Keratinocyte (primary cell): ENCODE measurements around the gene MAP3K5. TPM values are rescaled to one million over a fixed set of nuclear protein-coding genes. Genes with fewer than 3 reads are reported as not detected.

ENCODE experiments used
- DNase-seq: peaks from one replicate; pipeline ENCODE4 v3.0.0-alpha.2; 2011; ENCODE audit warnings: low read depth, missing footprints, low spot score
- FAIRE-seq: peaks from 2 replicates; lab custom pipeline; 2011; peaks lifted over from hg19 to GRCh38; lab: Jason Lieb, UNC
- H2AFZ ChIP-seq: 2 replicates; pipeline ENCODE4 v1.6.0; 2012; ENCODE audit warnings: low read length, control low read depth, inconsistent platforms; ENCODE audit not compliant: control insufficient read depth
- H3K27ac ChIP-seq: 2 replicates; pipeline ENCODE4 v1.5.1; 2011; ENCODE audit warnings: low read length; ENCODE audit not compliant: control insufficient read depth, insufficient read depth
- H3K27me3 ChIP-seq: 3 replicates; pipeline ENCODE4 v1.6.0; 2011; ENCODE audit warnings: low read length; ENCODE audit not compliant: control insufficient read depth, insufficient read depth; ENCODE audit errors: extremely low read depth
- H3K36me3 ChIP-seq, 2 experiments: 2 replicates in 1 of 2; 3 replicates in 1 of 2; pipeline ENCODE4 v1.5.1; 2011; ENCODE audit warnings: low read length in 2 of 2, mild to moderate bottlenecking in 1 of 2; ENCODE audit not compliant: control insufficient read depth in 2 of 2, insufficient read depth in 2 of 2; ENCODE audit errors: extremely low read depth in 1 of 2
- H3K4me1 ChIP-seq: 3 replicates; pipeline ENCODE4 v1.5.1; 2011; ENCODE audit warnings: low read length; ENCODE audit not compliant: control insufficient read depth, insufficient read depth; ENCODE audit errors: extremely low read depth
- H3K4me2 ChIP-seq: 3 replicates; pipeline ENCODE4 v1.6.0; 2011; ENCODE audit warnings: low read depth, low read length; ENCODE audit not compliant: control insufficient read depth, insufficient read depth; ENCODE audit errors: extremely low read depth
- H3K4me3 ChIP-seq, 3 experiments: fragments of 200-600 bp in 1 of 3; sonication (generic) in 1 of 3; 2 replicates in 2 of 3; 3 replicates in 1 of 3; pipeline ENCODE4 v1.5.1; 2011 to 2016; ENCODE audit warnings: low read length in 3 of 3, mild to moderate bottlenecking in 3 of 3, control low read depth in 2 of 3, inconsistent platforms in 1 of 3, low read depth in 1 of 3, mixed read lengths in 1 of 3, mixed run types in 1 of 3, moderate library complexity in 1 of 3; ENCODE audit not compliant: control insufficient read depth in 2 of 3, insufficient read depth in 2 of 3; ENCODE audit errors: extremely low read depth in 1 of 3
- H3K79me2 ChIP-seq: 2 replicates; pipeline ENCODE4 v1.6.0; 2012; ENCODE audit warnings: low read length; ENCODE audit not compliant: control insufficient read depth, insufficient read depth
- H3K9ac ChIP-seq: 3 replicates; pipeline ENCODE4 v1.6.0; 2011; ENCODE audit warnings: low read length; ENCODE audit not compliant: control insufficient read depth, insufficient read depth; ENCODE audit errors: extremely low read depth
- H3K9me1 ChIP-seq: 3 replicates; pipeline ENCODE4 v1.6.0; 2011; ENCODE audit warnings: low read length; ENCODE audit not compliant: control insufficient read depth, insufficient read depth; ENCODE audit errors: extremely low read depth
- H3K9me3 ChIP-seq: 2 replicates; pipeline ENCODE4 v1.5.1; 2012; ENCODE audit warnings: low read depth, low read length; ENCODE audit not compliant: control insufficient read depth
- H4K20me1 ChIP-seq: 3 replicates; pipeline ENCODE4 v1.6.0; 2011; ENCODE audit warnings: low read length; ENCODE audit not compliant: control insufficient read depth, insufficient read depth; ENCODE audit errors: extremely low read depth
- EZH2 ChIP-seq: IDR thresholded peaks from one replicate; pipeline ENCODE4 v1.6.1; 2012; ENCODE audit warnings: inconsistent platforms, mild to moderate bottlenecking, low read length, moderate library complexity
- dilution Hi-C: fragments of 300-500 bp; cut with MboI; formaldehyde crosslinking; loops from one replicate; pipeline ENCODE4 v1.7.0; 2020; ENCODE audit warnings: low sequenced_read_pairs; ENCODE audit not compliant: extremely low pct_ligation_motif_present
- polyA plus RNA-seq, 5 experiments: library from polyadenylated mRNA; depleted of rRNA in 3 of 5; stranded (reverse) in 3 of 5; stranded (forward) in 1 of 5; unstranded in 1 of 5; fragments of >200 nt; gene quantifications; 1 replicate in 1 of 5; 2 replicates in 3 of 5; 3 replicates in 1 of 5; pipeline versions ENCODE4 v1.2.1 to v1.2.3, GENCODE V29; 2011 to 2012; ENCODE audit warnings: missing spikeins in 2 of 5, low read depth in 1 of 5, low replicate concordance in 1 of 5
- TF ChIP-seq, protein P1 (sequence below), 3 experiments: IDR thresholded peaks in 1 of 3; conservative IDR thresholded peaks in 1 of 3; optimal IDR thresholded peaks in 1 of 3; 2 replicates in 2 of 3; 3 replicates in 1 of 3; pipeline versions ENCODE3 to v1.5.1; 2011; ENCODE audit warnings: low read length in 3 of 3, mild to moderate bottlenecking in 3 of 3, moderate library complexity in 2 of 3, control low read depth in 1 of 3, inconsistent platforms in 1 of 3; ENCODE audit not compliant: insufficient read depth in 2 of 3; ENCODE audit errors: extremely low read depth in 1 of 3

MAP3K5 gene
- polyA plus RNA-seq, 1 donor (not counting 4 experiments of a cell fraction or from before 2014, with no cell fraction given), result 3.4 TPM

DNA sequence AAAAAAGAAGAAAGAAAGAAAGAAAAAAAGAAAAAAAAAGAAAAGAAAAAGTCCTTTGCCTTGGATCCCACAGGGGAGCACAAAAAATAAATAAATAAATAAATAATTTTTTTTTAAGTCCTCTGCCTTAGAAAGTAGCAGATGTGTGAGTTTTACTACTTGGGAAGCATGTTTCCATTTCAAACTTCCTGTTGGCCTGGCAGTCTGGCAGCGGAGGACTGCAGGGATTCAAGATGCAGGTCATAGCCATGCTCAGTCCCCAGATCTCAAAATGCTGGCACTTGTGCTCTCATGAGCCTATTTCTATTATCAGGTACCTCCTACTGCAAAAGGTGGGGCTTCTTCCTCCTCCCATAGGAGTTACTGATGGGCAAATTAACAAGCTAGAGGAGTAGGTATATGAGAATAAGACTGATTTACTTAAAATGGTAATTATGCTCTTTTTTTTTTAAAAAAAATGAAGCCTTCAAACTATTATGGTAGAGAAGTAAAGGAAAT is 187.9 kb downstream of the MAP3K5 start:
- Histone ChIP-seq H3K9me1 (no peaks in the 10 kb centered on the region), H3K4me1 (peaks cover 27% of the 10 kb centered on the region), H3K9me3 (no peaks in the 10 kb centered on the region), H3K36me3 (no peaks in the 10 kb centered on the region), H2AFZ (no peak overlapping the region), H3K27me3 (no peaks in the 10 kb centered on the region), H3K79me2 (no peaks in the 10 kb centered on the region), H3K4me2 (no peak overlapping the region), H3K27ac (no peak overlapping the region), H3K9ac (no peak overlapping the region), H4K20me1 (no peaks in the 10 kb centered on the region), H3K4me3 (no peak overlapping the region)
- dilution Hi-C loops, result no loop called here
- FAIRE-seq (no peak), DNase-seq (no peak)
- TF ChIP-seq EZH2, result no peak
- TF ChIP-seq, protein P1, sequence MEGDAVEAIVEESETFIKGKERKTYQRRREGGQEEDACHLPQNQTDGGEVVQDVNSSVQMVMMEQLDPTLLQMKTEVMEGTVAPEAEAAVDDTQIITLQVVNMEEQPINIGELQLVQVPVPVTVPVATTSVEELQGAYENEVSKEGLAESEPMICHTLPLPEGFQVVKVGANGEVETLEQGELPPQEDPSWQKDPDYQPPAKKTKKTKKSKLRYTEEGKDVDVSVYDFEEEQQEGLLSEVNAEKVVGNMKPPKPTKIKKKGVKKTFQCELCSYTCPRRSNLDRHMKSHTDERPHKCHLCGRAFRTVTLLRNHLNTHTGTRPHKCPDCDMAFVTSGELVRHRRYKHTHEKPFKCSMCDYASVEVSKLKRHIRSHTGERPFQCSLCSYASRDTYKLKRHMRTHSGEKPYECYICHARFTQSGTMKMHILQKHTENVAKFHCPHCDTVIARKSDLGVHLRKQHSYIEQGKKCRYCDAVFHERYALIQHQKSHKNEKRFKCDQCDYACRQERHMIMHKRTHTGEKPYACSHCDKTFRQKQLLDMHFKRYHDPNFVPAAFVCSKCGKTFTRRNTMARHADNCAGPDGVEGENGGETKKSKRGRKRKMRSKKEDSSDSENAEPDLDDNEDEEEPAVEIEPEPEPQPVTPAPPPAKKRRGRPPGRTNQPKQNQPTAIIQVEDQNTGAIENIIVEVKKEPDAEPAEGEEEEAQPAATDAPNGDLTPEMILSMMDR (optimal IDR thresholded peaks at IDR 0.05 in 1 of 3, IDR thresholded peaks at IDR 0.05 in 1 of 3, conservative IDR thresholded peaks at IDR 0.05 in 1 of 3; ENCODE audit: extremely low read depth in 1 of 3, insufficient read depth in 2 of 3, low read length in 3 of 3), result no peak

DNA sequence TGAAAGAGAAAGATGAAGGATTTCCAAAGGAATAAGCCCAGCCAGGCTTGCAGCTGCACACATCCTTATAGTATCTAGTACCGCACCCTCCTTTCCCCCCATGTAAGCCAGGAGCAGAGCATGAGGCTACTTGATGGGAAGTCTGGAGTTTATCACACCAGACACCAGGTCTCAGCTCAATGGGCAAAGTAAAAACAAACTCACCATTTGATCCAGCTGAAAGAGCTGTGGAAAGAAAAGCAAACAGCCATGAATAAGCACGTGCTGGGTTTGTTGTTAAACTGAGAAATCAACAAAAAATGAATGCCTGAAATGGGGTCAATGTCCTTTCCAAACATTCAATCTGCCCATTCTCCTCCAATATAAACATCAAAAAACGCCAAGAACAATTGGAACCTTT is 191.5 kb downstream of the MAP3K5 start:
- DNase-seq (no peak), FAIRE-seq (no peak)
- Histone ChIP-seq H3K4me2 (no peak overlapping the region), H3K79me2 (no peaks in the 10 kb centered on the region), H3K36me3 (no peaks in the 10 kb centered on the region), H3K9ac (no peak overlapping the region), H3K27me3 (no peaks in the 10 kb centered on the region), H4K20me1 (no peaks in the 10 kb centered on the region), H3K9me3 (no peaks in the 10 kb centered on the region), H2AFZ (no peak overlapping the region), H3K4me3 (no peak overlapping the region), H3K27ac (no peak overlapping the region), H3K9me1 (no peaks in the 10 kb centered on the region), H3K4me1 (no peaks in the 10 kb centered on the region)
- dilution Hi-C loops, result no loop called here
- TF ChIP-seq, protein P1 (optimal IDR thresholded peaks at IDR 0.05 in 1 of 3, IDR thresholded peaks at IDR 0.05 in 1 of 3, conservative IDR thresholded peaks at IDR 0.05 in 1 of 3; ENCODE audit: extremely low read depth in 1 of 3, insufficient read depth in 2 of 3, low read length in 3 of 3), result no peak
- no peak for TF ChIP-seq EZH2
